Smooth muscle cell of trachea (primary cell): ENCODE results near the gene ORC1. TPM values are rescaled to one million over a fixed set of nuclear protein-coding genes. Genes with fewer than 3 reads are reported as not detected.

Experiments used
- total RNA-seq: library from RNA; depleted of rRNA; stranded (reverse); fragments of >200 nt; gene quantifications from 2 replicates; pipeline ENCODE4 v1.2.1, GENCODE V29; 2014

The ORC1 gene
- total RNA-seq, result 0.66 and 6.5 TPM in 2 replicates

DNA sequence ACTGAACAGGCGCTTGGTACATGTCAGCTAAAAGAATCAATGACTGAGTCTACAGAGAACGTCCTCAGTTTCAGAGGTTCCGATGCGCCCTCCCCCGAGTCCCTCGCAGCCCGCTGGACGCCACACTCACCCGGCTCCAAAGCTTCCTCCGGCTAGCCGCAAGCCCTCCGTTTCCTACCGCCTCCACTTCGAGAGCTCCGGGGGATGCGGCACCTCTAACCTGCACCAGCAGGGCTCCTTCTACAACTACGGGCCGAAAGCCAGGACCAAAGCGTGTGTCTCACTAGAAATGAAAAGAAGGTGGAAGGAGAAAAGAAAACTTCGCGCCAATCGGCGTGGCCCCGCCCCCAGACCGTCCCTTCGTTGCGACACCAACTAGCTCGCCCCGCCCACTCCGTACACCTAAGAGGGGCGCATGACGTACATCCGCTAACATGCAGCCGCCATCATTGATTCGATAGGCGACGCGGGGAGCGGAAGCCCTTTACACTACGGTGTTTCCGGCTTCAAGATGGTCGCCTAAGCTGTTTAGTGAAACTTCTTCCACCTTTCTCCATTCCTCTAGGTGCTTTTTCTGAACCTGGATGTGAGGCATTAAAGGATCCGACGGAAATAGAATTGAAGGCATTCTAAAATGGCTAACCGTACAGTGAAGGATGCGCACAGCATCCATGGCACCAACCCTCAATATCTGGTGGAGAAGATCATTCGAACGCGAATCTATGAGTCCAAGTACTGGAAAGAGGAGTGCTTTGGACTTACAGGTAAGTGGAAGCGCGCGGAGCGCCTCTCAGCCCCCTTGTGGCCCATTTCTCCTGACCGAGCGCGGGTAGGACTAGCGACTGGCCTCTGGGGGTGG, at the start of gene ORC1, which contains the start of gene PRPF38A:
Gene ORC1, minus strand, starts transcription at position 308 of the 859 bp plus-strand sequence. CDS start 2,200 bp downstream, outside the sequence.
Gene PRPF38A, plus strand, starts transcription at position 487 of the 859 bp plus-strand sequence. Its CDS starts 148 bp downstream, at position 635.

DNA sequence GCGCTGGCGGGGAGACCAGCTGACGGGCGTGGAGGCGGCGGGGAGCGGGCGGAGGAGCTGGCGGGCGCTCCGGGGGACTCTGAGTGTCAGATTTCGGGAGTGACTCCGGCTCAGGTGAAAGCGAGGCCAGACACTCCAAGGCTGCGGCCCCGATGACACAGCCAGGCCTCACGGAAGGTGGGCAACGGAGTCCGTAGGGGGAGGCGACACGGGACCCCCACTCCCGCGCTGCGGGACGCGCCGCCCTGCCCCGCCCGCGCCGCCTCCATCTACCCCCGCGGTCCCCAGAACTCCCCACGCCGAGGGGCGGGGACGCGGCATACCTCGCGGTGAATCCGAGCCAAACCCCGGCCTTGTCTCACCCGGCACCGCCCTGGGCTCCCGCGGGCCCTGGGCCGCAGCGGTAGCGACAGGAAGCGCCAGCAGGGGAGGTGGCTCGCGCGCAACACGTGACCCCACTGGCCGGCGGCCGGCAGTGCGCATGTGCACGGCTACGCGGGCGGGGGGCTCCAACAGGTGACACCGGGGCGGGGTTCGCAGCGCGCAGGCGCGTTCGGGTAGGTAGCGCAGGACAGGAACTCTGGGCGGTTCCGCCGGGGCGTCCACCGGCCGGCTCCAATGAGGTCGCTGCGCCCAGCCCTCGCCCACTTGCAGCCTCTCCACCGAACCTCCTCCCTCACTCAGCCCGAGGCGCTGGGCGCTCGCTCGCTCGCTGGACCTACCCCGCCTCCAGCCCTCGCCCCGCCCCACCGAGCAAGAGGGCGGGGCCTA, 38.3 kb downstream of the ORC1 start, which contains the start of gene CC2D1B:
Gene CC2D1B, minus strand, starts transcription at position 460 of the 771 bp plus-strand sequence. CDS start 1,585 bp downstream, outside the sequence.

Other genes starting within 250 kb of the ORC1 start
- gene CC2D1B, start 38.2 kb downstream of the ORC1 start, total RNA-seq, result 33.5 and 43.7 TPM in 2 replicates
- 9.8 and 13.7 TPM in 2 replicates for gene PRPF38A, start 179 bp upstream of the ORC1 start, total RNA-seq
- 31.1 and 35.6 TPM in 2 replicates for gene TUT4, start 148.7 kb upstream of the ORC1 start, total RNA-seq
- 35.1 and 45.2 TPM in 2 replicates for gene GPX7, start 197.9 kb upstream of the ORC1 start, total RNA-seq
- gene SHISAL2A, start 228.7 kb upstream of the ORC1 start, total RNA-seq, result not detected in 2 replicates